Right ventricle myocardium inferior (tissue), 1 donor: ENCODE results near the gene CNBD2. TPM values are rescaled to one million over a fixed set of nuclear protein-coding genes. Genes with fewer than 3 reads are reported as not detected.
A peak's percentile ranks its signal among the peaks of the same experiment; 100 is the strongest.
"Not testable (repeated sequence)": the region's sequence is repeated elsewhere in the genome, so short reads cannot be mapped to it uniquely, and the experiment has no call there.

ENCODE experiments used
- ATAC-seq: fragments of 200-7000 bp; cut with Tn5 transposase; one replicate; pipeline ENCODE4 v1.9.1; 2020; ENCODE audit warnings: mild to moderate bottlenecking, moderate library complexity
- DNase-seq: peaks from one replicate; pipeline ENCODE4 v3.0.0; 2021; ENCODE audit errors: missing footprints
- intact Hi-C: fragments of 100-400 bp; cut with DNase I; formaldehyde crosslinking; loops from one replicate; pipeline ENCODE4 v1.11.0; 2022
- total RNA-seq: library from RNA; stranded (reverse); fragmentation: NEBNext Ultra II Directional; extraction: Animal tissue kit (Norgen Biotek cat#: 25700); gene quantifications from one replicate; pipeline ENCODE4 v1.2.1, GENCODE V29; 2021
- donor health status: DM: no; HTN: yes; CAD: no; lungs with severe emphysema.

CNBD2 gene
- total RNA-seq, 1 donor from 2014 or later = 3.5 TPM

GRCh38 chr20:35971981-35972380 is 3.6 kb downstream of the CNBD2 start:
- intact Hi-C loops = no loop called here
- ATAC-seq = no peak
- DNase-seq = no peak

GRCh38 chr20:35972462-35972861 is 4.1 kb downstream of the CNBD2 start:
- no peak for ATAC-seq
- DNase-seq = no peak
- intact Hi-C loops = no loop called here

GRCh38 chr20:35974256-35974655 is 5.9 kb downstream of the CNBD2 start:
- ATAC-seq = no peak
- intact Hi-C loops = no loop called here
- DNase-seq = no peak

- ATAC-seq (no peak), DNase-seq (no peak)
- intact Hi-C loops = no loop called here
Measured at GRCh38 chr20:35975576-35976373, 7.4 kb downstream of the CNBD2 start.

DNA sequence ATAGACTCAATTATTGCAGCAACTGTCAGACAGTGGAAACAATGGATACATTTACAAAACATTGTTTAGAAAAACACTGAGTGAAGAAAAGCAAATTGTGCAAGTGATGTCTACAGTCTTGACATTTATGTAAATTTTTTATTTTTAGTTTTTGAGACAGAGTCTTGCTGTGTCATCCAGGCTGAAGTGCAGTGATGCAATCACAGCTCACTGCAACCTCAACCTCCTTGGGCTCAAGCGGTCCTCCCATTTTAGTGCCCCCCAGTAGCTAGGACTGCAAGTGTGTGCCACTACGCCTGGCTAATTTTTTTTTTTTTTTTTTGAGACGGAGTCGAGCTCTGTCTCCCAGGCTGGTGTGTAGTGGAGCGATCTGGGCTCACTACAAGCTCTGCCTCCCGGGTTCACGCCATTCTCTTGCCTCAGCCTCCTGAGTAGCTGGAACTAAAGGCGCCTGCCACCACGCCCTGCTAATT is 9.7 kb downstream of the CNBD2 start:
- DNase-seq (no peak), ATAC-seq (no peak)
- intact Hi-C loops = no loop called here

DNA sequence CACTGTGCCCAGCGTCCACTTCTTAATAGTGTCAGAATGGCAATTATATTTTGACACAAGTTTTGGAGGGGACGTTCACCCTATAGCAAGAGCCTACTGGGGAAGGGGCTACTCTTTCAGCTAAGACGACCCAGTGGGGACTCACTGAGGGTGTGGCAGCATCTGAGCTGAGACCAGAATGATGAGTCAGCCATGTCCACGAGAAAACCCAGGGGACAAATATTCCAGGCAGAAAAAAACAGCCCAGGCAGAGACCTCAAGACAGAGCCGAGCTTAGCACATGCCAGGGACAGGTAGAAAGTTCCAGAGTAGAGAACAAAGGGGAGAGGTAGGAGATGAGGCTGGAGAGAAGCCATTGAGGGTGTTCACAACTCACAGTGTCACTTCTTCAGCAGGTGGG is 11.2 kb downstream of the CNBD2 start:
- intact Hi-C loops = no loop called here
- ATAC-seq (no peak), DNase-seq (peak; percentile 40)

- ATAC-seq (no peak), DNase-seq (no peak)
- intact Hi-C loops = no loop called here
Measured at GRCh38 chr20:35981969-35982368, 13.6 kb downstream of the CNBD2 start.

DNA sequence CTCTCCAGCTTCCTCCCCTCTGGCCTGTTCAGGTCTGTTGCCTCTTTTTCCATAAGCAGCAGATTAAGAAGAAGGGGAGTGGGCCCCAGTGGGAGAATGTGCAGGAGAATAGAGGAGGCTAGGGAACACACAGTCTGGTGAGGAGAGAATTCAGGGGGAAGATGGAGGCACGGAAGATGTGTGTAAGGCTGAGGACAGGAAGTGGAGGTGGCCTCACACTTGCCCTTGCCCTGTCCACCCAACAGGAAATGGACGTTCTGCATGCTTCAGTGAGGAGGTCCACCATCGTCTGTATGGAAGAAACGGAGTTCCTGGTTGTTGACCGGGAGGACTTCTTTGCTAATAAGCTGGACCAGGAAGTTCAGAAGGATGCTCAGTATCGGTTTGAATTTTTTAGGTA is 16.0 kb downstream of the CNBD2 start:
- DNase-seq (no peak), ATAC-seq (no peak)
- intact Hi-C loops = no loop called here

- intact Hi-C loops = no loop called here
- ATAC-seq = no peak
- DNase-seq = no peak
Measured at GRCh38 chr20:35985806-35986205, 17.4 kb downstream of the CNBD2 start.

- ATAC-seq (no peak), DNase-seq (no peak)
- intact Hi-C loops = no loop called here
Measured at GRCh38 chr20:35988910-35989463, 20.6 kb downstream of the CNBD2 start.

DNA sequence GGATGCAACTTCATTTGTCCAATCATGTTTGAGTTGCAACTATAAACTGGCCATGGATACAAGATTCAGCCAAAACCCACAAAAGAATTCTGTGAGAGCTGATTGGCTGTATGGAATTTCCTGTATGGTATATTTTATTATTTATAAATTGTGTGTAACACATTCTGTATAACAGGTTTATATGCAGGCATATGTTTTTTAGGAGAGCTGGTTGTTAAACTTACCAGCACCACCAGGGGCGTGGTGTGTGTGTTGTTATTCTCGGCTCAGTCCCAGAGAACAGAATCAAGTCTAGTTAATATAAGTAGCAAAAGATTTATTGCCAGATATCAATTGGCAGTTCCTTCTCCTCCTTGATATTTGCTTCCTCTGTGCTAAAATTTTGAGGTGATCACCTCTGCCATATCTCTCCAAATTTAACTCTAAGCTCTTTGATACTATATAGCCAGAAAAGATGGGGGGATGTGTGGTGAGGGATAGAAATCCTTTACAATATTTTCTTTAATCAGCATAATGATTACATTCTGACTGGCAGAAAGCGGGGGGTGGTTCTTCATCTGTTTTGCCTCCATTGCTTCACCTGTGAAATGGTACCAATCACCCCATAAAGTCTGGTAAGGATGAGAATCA is 22.9 kb downstream of the CNBD2 start:
- DNase-seq (no peak), ATAC-seq (no peak)
- intact Hi-C loops = no loop called here

DNA sequence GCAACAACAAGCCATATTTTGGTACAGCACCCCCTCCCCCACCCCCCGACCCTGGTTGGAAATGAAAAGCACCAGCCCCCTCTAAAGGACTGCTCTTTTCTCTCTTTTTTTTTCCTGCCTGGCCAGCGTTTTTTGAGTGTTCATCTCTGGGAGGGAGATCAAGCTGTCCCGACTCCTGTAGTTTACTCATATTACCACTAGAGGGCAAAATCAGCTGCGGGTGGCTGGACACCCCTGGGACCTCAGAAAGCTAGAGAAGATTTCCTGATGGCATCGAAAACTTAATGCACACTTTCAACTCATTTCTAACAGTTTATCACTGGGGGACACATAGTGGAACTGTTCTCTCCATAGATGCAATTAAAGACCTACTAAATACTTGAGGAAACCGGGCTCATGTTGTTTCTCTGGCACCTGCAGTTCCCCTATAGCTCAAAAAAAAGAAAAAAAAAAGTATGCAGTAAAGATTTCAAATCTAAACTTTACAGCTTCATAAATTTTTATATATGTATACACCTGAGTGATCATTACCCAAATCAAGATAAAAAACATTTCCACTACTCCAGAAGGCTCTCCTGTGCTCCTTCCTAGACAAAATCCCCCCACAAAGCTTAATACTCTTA is 24.4 kb downstream of the CNBD2 start:
- DNase-seq = peak; percentile 74
- peak; percentile 72 for ATAC-seq
- intact Hi-C loops = no loop called here

GRCh38 chr20:35994994-35995453 is 26.6 kb downstream of the CNBD2 start:
- DNase-seq (peak; percentile 90), ATAC-seq (peak; percentile 96)
- intact Hi-C loops = loop anchor here (1.0 kb wide), 2 partner anchors 143 to 204 kb away; no protein-coding TSS in a partner anchor

DNA sequence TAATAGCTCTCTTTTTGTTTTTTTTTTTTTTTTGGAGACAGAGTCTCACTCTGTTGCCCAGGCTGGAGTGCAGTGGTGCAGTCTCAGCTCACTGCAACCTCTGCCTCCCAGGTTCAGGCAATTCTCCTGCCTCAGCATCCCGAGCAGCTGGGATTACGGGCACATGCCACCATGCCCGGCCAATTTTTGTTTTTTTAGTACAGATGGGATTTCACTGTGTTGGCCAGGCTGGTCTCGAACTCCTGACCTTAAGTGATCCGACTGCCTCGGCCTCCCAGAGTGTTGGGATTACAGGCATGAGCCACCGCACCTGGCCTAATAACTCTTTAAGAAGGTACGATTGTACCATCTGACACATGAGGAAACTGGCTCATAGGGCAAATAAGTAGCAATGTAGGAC is 28.1 kb downstream of the CNBD2 start:
- ATAC-seq, DNase-seq, intact Hi-C loops: not testable (repeated sequence)

DNA sequence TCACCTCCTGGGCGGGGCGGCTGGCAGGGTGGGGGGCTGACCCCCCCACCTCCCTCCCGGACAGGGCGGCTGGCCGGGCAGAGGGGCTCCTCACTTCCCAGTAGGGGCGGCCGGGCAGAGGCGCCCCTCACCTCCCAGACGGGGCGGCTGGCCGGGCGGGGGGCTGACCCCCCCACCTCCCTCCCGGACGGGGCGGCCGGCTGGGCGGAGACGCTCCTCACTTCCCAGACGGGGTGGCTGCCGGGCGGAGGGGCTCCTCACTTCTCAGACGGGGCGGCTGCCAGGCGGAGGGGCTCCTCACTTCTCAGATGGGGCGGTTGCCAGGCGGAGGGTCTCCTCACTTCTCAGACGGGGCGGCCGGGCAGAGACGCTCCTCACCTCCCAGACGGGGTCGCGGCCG is 32.9 kb downstream of the CNBD2 start:
- intact Hi-C loops, DNase-seq, ATAC-seq: not testable (repeated sequence)

DNA sequence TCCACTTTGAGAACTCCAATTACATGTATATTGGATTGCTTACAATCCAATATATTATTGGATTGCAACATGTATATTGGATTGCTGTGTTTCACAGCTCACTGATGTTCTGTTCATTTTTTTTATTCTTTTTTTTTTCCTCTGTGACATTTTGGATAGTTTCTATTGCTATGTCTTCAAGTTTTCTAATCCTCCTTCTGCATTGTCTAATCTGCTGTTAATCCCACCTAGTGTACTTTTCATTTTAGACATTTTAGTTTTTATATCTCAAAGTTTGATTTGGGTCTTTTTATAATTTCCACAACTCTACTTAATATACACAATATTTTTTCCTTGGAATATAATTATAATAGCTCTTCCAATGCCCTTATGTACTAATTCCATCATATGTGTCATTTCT is 34.5 kb downstream of the CNBD2 start:
- no peak for ATAC-seq
- intact Hi-C loops = no loop called here
- no peak for DNase-seq

- intact Hi-C loops = no loop called here
- ATAC-seq (no peak), DNase-seq (no peak)
Measured at GRCh38 chr20:36004045-36004444, 35.7 kb downstream of the CNBD2 start.

DNA sequence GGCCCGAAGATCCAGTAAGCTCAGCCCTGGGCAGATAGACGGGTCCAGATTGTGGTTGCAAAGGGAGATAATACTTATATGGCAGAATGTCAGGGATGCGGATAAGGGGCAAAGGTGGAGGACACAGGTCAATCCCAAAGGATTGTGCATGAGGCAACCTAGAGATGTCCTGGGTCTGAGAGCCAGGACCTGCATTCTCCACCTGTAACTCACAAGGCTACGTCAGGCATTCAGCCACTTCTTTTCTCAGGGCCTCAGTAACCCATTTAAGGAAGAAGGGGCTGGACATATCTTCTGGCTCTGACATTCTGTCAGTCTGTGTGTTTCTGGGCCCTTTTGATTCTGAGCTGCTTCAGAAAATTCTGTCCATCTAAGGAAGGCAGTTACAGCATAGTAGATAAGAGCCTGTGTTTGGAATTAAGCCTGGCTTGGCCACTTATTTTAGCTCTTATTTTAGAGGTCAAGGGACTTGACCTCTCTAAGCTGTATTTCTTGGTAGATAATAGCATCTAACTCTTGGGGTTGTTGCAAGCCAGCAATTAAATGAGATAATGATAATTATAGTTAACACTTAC is 40.2 kb downstream of the CNBD2 start:
- intact Hi-C loops = no loop called here
- no peak for ATAC-seq

GRCh38 chr20:36010076-36010475 is 41.7 kb downstream of the CNBD2 start:
- DNase-seq = no peak
- intact Hi-C loops = no loop called here
- ATAC-seq = no peak

More for the DNA sequence above, 40.2 kb downstream of the CNBD2 start:
- DNase-seq = no peak
